ENCODE measurements around the gene COMMD7.

DNA sequence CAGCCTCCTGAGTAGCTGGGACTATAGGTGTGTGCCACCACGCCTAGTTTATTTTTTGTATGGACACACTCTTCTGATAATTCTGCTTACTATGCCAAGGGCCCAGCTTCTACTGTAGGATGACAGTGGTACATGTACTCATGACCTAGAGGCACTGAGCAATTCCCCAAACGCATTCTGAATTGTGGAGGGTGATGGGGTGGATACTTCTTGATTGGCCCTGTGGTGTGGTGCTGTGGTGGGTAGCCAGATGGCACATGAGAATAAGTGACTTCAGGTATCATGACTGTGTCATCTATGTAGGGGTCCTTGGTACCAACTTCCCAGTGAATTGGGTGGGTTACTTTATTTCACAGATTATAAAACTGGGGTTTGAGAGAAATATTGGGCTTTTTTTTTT is 30.0 kb upstream of the COMMD7 start:
- TF ChIP-seq POLR2AphosphoS5 (IDR thresholded peaks at IDR 0.05) (no peak), CTCF (IDR thresholded peaks at IDR 0.05; ENCODE audit: poor library complexity, severe bottlenecking) (no peak), REST (IDR thresholded peaks at IDR 0.05; ENCODE audit: borderline replicate concordance) (no peak), EZH2 (IDR thresholded peaks at IDR 0.05; ENCODE audit: borderline replicate concordance, insufficient read depth, low read length, poor library complexity, severe bottlenecking) (no peak), SMC3 (conservative IDR thresholded peaks at IDR 0.05; ENCODE audit: poor library complexity) (no peak)

Data from neural cell (in vitro differentiated cells).